Measurements from ENCODE around the gene ZNF804A. TPM values are rescaled to one million over a fixed set of nuclear protein-coding genes. Genes with fewer than 3 reads are reported as not detected.

ZNF804A gene
- total and polyA plus RNA-seq, 2 donors from 2014 or later: 0.19 to 1.2 TPM

DNA sequence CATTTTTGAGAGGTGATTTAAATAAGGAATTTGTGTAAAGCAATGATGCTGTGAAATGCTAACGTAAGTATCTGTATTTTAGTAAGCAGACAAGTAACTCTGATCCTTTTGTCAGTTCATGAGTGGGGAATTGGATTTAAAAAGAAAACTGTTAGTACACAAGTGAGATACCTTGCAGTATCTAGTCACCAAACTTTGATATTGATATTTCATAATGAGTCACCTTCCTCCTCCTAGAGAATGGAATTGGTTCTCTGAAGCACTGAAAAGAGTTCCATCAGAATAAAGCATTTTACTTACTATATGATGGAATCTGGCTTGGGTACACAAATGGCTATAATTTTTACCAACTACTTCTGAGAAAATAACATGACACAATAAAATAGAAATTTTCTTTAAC is 232.2 kb downstream of the ZNF804A start:
- FAIRE-seq (no peak), DNase-seq (no peak)
- Histone ChIP-seq H3K4me1 (ENCODE audit: control insufficient read depth in 2 of 3, insufficient read depth in 2 of 3, low read depth in 1 of 3, low read length in 3 of 3) (no peaks in the 10 kb centered on the region), H3K9ac (ENCODE audit: low read length in 3 of 3) (no peak overlapping the region), H3K36me3 (ENCODE audit: control insufficient read depth in 2 of 3, insufficient read depth in 3 of 3, low read length in 3 of 3) (no peaks in the 10 kb centered on the region), H3K4me3 (ENCODE audit: low read length in 3 of 3) (no peak overlapping the region), H3K27ac (ENCODE audit: low read depth in 2 of 2, low read length in 2 of 2) (no peak overlapping the region), H3K9me3 (ENCODE audit: control insufficient read depth in 2 of 3, insufficient read depth in 1 of 3, low read length in 3 of 3) (no peaks in the 10 kb centered on the region), H3K27me3 (ENCODE audit: control insufficient read depth, insufficient read depth, low read length) (no peaks in the 10 kb centered on the region)
- TF ChIP-seq, protein P1, sequence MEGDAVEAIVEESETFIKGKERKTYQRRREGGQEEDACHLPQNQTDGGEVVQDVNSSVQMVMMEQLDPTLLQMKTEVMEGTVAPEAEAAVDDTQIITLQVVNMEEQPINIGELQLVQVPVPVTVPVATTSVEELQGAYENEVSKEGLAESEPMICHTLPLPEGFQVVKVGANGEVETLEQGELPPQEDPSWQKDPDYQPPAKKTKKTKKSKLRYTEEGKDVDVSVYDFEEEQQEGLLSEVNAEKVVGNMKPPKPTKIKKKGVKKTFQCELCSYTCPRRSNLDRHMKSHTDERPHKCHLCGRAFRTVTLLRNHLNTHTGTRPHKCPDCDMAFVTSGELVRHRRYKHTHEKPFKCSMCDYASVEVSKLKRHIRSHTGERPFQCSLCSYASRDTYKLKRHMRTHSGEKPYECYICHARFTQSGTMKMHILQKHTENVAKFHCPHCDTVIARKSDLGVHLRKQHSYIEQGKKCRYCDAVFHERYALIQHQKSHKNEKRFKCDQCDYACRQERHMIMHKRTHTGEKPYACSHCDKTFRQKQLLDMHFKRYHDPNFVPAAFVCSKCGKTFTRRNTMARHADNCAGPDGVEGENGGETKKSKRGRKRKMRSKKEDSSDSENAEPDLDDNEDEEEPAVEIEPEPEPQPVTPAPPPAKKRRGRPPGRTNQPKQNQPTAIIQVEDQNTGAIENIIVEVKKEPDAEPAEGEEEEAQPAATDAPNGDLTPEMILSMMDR (IDR thresholded peaks at IDR 0.05; ENCODE audit: borderline replicate concordance, extremely low read depth, insufficient read depth): no peak
- intact Hi-C loops (cut with DNase I): no loop called here

DNA sequence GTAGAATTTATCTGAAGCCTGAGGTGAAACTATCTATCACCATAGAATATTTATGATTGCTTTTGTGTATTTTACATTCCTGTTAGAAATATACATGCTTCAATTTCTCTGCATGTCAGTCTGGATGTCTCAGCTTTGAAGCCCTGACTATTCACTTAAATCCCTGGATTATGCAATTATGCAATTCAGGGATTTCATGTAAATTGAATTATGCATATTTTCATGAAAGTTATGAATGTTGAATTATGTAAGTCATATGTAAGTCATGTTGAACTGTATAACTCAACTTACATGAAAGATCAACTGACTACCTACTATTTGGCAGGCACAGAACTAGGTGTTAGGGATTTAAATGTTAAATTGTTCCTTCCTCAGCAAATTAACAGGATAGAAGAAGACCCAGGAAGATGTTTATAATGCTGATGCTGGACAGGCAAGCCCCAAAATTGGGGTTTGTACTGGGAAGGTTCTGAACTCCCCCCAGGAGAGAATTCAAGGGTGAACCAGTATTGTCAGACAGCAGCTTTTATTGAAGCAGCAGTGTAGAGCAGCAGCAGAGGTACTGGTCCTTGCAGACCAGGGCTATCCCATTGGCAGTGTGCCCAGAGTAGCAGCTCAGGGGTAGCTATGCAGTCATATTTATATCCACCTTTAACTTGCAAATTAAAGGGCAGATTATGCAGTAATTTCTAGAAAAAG is 236.5 kb downstream of the ZNF804A start:
- Histone ChIP-seq H3K36me3 (ENCODE audit: control insufficient read depth in 2 of 3, insufficient read depth in 3 of 3, low read length in 3 of 3) (no peaks in the 10 kb centered on the region), H3K4me3 (ENCODE audit: low read length in 3 of 3) (no peak overlapping the region), H3K27me3 (ENCODE audit: control insufficient read depth, insufficient read depth, low read length) (no peaks in the 10 kb centered on the region), H3K4me1 (ENCODE audit: control insufficient read depth in 2 of 3, insufficient read depth in 2 of 3, low read depth in 1 of 3, low read length in 3 of 3) (no peaks in the 10 kb centered on the region), H3K27ac (ENCODE audit: low read depth in 2 of 2, low read length in 2 of 2) (no peak overlapping the region), H3K9ac (ENCODE audit: low read length in 3 of 3) (no peak overlapping the region), H3K9me3 (ENCODE audit: control insufficient read depth in 2 of 3, insufficient read depth in 1 of 3, low read length in 3 of 3) (no peaks in the 10 kb centered on the region)
- FAIRE-seq: no peak
- intact Hi-C loops (cut with DNase I): no loop called here
- TF ChIP-seq, protein P1 (IDR thresholded peaks at IDR 0.05; ENCODE audit: borderline replicate concordance, extremely low read depth, insufficient read depth): no peak
- DNase-seq: no peak

DNA sequence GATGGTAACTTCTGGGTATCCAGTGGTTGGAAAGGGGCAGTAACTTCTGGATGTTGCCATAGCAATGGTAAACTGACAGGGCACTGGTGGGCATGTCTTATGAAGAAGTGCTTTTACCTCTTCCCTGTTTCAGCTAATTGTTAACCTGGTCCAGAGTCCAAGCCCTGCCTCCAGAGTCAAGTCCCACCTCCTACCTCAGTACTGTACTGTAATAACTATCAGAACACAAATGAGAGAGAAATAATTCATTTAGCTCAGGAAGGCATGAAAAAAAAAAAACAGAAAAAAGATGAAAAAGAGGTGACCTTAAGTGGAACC is 237.0 kb downstream of the ZNF804A start:
- no peak overlapping the region for H3K4me3 ChIP-seq (ENCODE audit: low read length in 3 of 3)
- no peaks in the 10 kb centered on the region for H3K36me3 ChIP-seq (ENCODE audit: control insufficient read depth in 2 of 3, insufficient read depth in 3 of 3, low read length in 3 of 3)
- no peaks in the 10 kb centered on the region for H3K4me1 ChIP-seq (ENCODE audit: control insufficient read depth in 2 of 3, insufficient read depth in 2 of 3, low read depth in 1 of 3, low read length in 3 of 3)
- H3K27ac ChIP-seq (ENCODE audit: low read depth in 2 of 2, low read length in 2 of 2): no peak overlapping the region
- no peaks in the 10 kb centered on the region for H3K27me3 ChIP-seq (ENCODE audit: control insufficient read depth, insufficient read depth, low read length)
- no peak for FAIRE-seq
- TF ChIP-seq, protein P1 (IDR thresholded peaks at IDR 0.05; ENCODE audit: borderline replicate concordance, extremely low read depth, insufficient read depth): no peak
- DNase-seq: peak in 1 of 5 donors; percentile 37
- intact Hi-C loops (cut with DNase I): no loop called here
- no peaks in the 10 kb centered on the region for H3K9me3 ChIP-seq (ENCODE audit: control insufficient read depth in 2 of 3, insufficient read depth in 1 of 3, low read length in 3 of 3)
- H3K9ac ChIP-seq (ENCODE audit: low read length in 3 of 3): no peak overlapping the region

DNA sequence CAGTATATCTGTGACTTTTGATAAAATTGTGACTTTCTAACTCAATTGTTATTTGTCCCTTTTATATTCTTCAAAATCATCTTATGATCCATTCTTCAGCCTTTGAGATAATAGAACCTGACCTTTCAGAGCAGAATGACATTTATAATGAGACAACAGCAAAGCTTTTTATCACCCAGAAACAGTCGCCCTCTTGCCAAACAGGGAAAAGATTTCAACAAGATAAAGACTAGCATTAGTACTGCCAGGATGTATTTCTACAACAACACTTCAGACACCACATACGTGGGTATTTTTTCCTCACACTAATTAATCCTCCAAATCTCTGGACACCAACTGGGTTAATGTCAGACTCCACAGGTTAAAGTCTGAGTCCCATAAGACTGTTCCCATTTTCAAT is 249.0 kb downstream of the ZNF804A start:
- Histone ChIP-seq H3K4me1 (ENCODE audit: control insufficient read depth in 2 of 3, insufficient read depth in 2 of 3, low read depth in 1 of 3, low read length in 3 of 3) (no peaks in the 10 kb centered on the region), H3K9me3 (ENCODE audit: control insufficient read depth in 2 of 3, insufficient read depth in 1 of 3, low read length in 3 of 3) (no peaks in the 10 kb centered on the region), H3K4me3 (ENCODE audit: low read length in 3 of 3) (no peak overlapping the region), H3K27me3 (ENCODE audit: control insufficient read depth, insufficient read depth, low read length) (no peaks in the 10 kb centered on the region), H3K36me3 (ENCODE audit: control insufficient read depth in 2 of 3, insufficient read depth in 3 of 3, low read length in 3 of 3) (no peaks in the 10 kb centered on the region), H3K27ac (ENCODE audit: low read depth in 2 of 2, low read length in 2 of 2) (no peak overlapping the region), H3K9ac (ENCODE audit: low read length in 3 of 3) (no peak overlapping the region)
- TF ChIP-seq, protein P1 (IDR thresholded peaks at IDR 0.05; ENCODE audit: borderline replicate concordance, extremely low read depth, insufficient read depth): no peak
- no peak for FAIRE-seq
- intact Hi-C loops (cut with DNase I): no loop called here
- no peak for DNase-seq
